GM19452 (cell line): ENCODE results near the gene KRTAP10-4.
"Not testable (repeated sequence)": the region's sequence is repeated elsewhere in the genome, so short reads cannot be mapped to it uniquely, and the experiment has no call there.

Experiments
- ATAC-seq: cut with Tn5 transposase; IDR thresholded peaks from one replicate; pipeline ENCODE4 v1.9.1; 2021; ENCODE audit not compliant: unreplicated experiment

KRTAP10-4 gene

GRCh38 chr21:44579056-44579832 lies 5.7 kb downstream of the KRTAP10-4 start:
- no peak for ATAC-seq

- ATAC-seq, result no peak
Measured at GRCh38 chr21:44579833-44580144, 6.3 kb downstream of the KRTAP10-4 start.

GRCh38 chr21:44580231-44580821 lies 6.8 kb downstream of the KRTAP10-4 start, which contains the start of gene KRTAP10-5:
Gene KRTAP10-5 (minus strand): TSS chr21:44580604. CDS start chr21:44580578, 26 bp downstream.
- not testable (repeated sequence) for ATAC-seq

- no peak for ATAC-seq
Measured at GRCh38 chr21:44581158-44581557, 7.6 kb downstream of the KRTAP10-4 start.

GRCh38 chr21:44582055-44582454 lies 8.5 kb downstream of the KRTAP10-4 start:
- no peak for ATAC-seq

- ATAC-seq, result no peak
Measured at GRCh38 chr21:44583089-44583799, 9.7 kb downstream of the KRTAP10-4 start.

- ATAC-seq, result no peak
Measured at GRCh38 chr21:44583800-44584147, 10.2 kb downstream of the KRTAP10-4 start.

- no peak for ATAC-seq
Measured at GRCh38 chr21:44585892-44586291, 12.4 kb downstream of the KRTAP10-4 start.

GRCh38 chr21:44589094-44589493 lies 15.6 kb downstream of the KRTAP10-4 start:
- no peak for ATAC-seq

GRCh38 chr21:44589586-44590305 lies 16.2 kb downstream of the KRTAP10-4 start:
- ATAC-seq, result no peak

GRCh38 chr21:44590311-44590721 lies 16.8 kb downstream of the KRTAP10-4 start:
- ATAC-seq, result no peak

GRCh38 chr21:44590897-44591800 lies 17.6 kb downstream of the KRTAP10-4 start:
- not testable (repeated sequence) for ATAC-seq

GRCh38 chr21:44591801-44592130 lies 18.2 kb downstream of the KRTAP10-4 start:
- not testable (repeated sequence) for ATAC-seq

GRCh38 chr21:44592446-44593311 lies 19.1 kb downstream of the KRTAP10-4 start, which contains the start of gene KRTAP10-6:
Gene KRTAP10-6 (minus strand): TSS chr21:44592505. CDS start chr21:44592484, 21 bp downstream.
- no peak for ATAC-seq

GRCh38 chr21:44593598-44594405 lies 20.3 kb downstream of the KRTAP10-4 start:
- no peak for ATAC-seq

GRCh38 chr21:44594406-44594916 lies 20.9 kb downstream of the KRTAP10-4 start:
- no peak for ATAC-seq

- no peak for ATAC-seq
Measured at GRCh38 chr21:44595524-44595923, 22.0 kb downstream of the KRTAP10-4 start.

GRCh38 chr21:44596068-44596725 lies 22.7 kb downstream of the KRTAP10-4 start:
- ATAC-seq, result no peak
